Common myeloid progenitor, CD34-positive (primary cell): ENCODE measurements around the gene USP34.

Source experiments
- CTCF ChIA-PET: fragments of 350-600 bp; sonication (Branson Sonifier 250); formaldehyde crosslinking; loops from one replicate; lab custom pipeline; 2021; ENCODE audit warnings: antibody characterized with exemption; lab: Charles Lee
- POLR2A ChIA-PET: fragments of 350-600 bp; sonication (Branson Sonifier 250); formaldehyde crosslinking; loops from one replicate; lab custom pipeline; 2021; ENCODE audit warnings: antibody characterized with exemption; lab: Charles Lee
- DNase-seq, 3 donors: peaks; one replicate each; pipeline versions ENCODE4 v3.0.0 to v3.0.0-alpha.2; 2013
- H3K27ac ChIP-seq, 2 experiments: 1 replicate in 1 of 2; 2 replicates in 1 of 2; pipeline ENCODE4 v1.7.0; 2013; ENCODE audit warnings: inconsistent platforms in 2 of 2, low read length in 2 of 2, mild to moderate bottlenecking in 2 of 2, low read depth in 1 of 2, moderate library complexity in 1 of 2; ENCODE audit not compliant: severe bottlenecking in 2 of 2, insufficient read depth in 1 of 2, poor library complexity in 1 of 2
- H3K27me3 ChIP-seq, 5 experiments: replicated peaks in 2 of 5; 1 replicate in 3 of 5; 2 replicates in 2 of 5; pipeline versions ENCODE4 v1.6.1 to v1.7.0; 2013; ENCODE audit warnings: low read length in 4 of 5, mild to moderate bottlenecking in 2 of 5, moderate library complexity in 2 of 5, inconsistent platforms in 1 of 5; ENCODE audit not compliant: insufficient read depth in 5 of 5, control insufficient read depth in 4 of 5
- H3K36me3 ChIP-seq, 4 experiments: 1 replicate in 2 of 4; 2 replicates in 2 of 4; pipeline versions ENCODE4 v1.6.1 to v1.7.0; 2013; ENCODE audit warnings: low read length in 3 of 4, control low read depth in 1 of 4, mild to moderate bottlenecking in 1 of 4; ENCODE audit not compliant: control insufficient read depth in 4 of 4, insufficient read depth in 4 of 4
- H3K4me1 ChIP-seq, 4 experiments: 1 replicate in 3 of 4; 2 replicates in 1 of 4; pipeline versions ENCODE4 v1.6.1 to v1.7.1; 2013; ENCODE audit warnings: low read length in 3 of 4, mild to moderate bottlenecking in 3 of 4, control low read depth in 1 of 4, inconsistent platforms in 1 of 4, moderate library complexity in 1 of 4; ENCODE audit not compliant: control insufficient read depth in 4 of 4, insufficient read depth in 4 of 4; ENCODE audit errors: control extremely low read depth in 1 of 4
- H3K4me3 ChIP-seq, 7 experiments: 1 replicate in 4 of 7; 2 replicates in 3 of 7; pipeline versions ENCODE4 v1.5.1 to v1.7.0; 2013; ENCODE audit warnings: mild to moderate bottlenecking in 7 of 7, low read length in 6 of 7, moderate library complexity in 6 of 7, inconsistent platforms in 2 of 7, low read depth in 2 of 7, control low read depth in 1 of 7; ENCODE audit not compliant: insufficient read depth in 4 of 7, control insufficient read depth in 1 of 7; ENCODE audit errors: extremely low read depth in 1 of 7
- H3K9me3 ChIP-seq, 5 experiments: 1 replicate in 4 of 5; 2 replicates in 1 of 5; pipeline versions ENCODE4 v1.6.1 to v1.7.1; 2013; ENCODE audit warnings: low read length in 4 of 5, mild to moderate bottlenecking in 2 of 5, inconsistent platforms in 1 of 5, low read depth in 1 of 5, moderate library complexity in 1 of 5; ENCODE audit not compliant: control insufficient read depth in 4 of 5, insufficient read depth in 2 of 5; ENCODE audit errors: control extremely low read depth in 1 of 5
- WGBS: methylation state at CpG from one replicate; pipeline ENCODE4 v1.1.5; 2013; ENCODE audit not compliant: insufficient coverage; 5-methylcytosine and 5-hydroxymethylcytosine counted together

Gene USP34

DNA sequence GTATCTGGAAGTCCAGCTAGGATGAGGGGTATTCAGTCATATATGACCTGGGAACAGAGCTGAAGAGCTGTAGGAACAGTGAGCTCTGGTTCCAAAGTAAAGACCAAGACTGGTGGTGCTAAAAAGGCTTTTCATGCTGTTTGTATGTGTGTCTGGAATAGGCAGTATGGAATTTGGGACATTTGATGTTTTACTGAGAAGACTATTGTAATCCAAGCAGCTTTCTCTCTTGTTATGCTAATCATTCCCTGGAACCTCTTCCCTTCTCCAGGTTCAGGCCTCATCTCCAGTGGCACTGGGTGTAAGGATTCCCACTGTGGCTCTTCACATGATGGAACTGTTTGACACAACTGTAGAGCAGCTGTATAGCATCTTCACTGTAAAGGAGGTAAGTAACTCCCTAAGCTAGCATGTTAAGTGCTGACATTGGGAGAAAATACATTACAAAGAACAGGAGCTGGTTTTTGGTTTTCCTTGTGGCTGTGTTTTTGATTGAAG, 285.6 kb downstream of the USP34 start:
- no peak overlapping the region for H3K4me3 ChIP-seq
- H3K27ac ChIP-seq, result no peak overlapping the region
- peaks cover 0 to 10% (median 5%) of the 10 kb centered on the region in 4 experiments for H3K4me1 ChIP-seq
- DNase-seq, result no peak
- CTCF ChIA-PET, result no interaction called here
- no peaks in the 10 kb centered on the region for H3K9me3 ChIP-seq
- peaks cover 41 to 94% (median 70%) of the 10 kb centered on the region in 4 experiments for H3K36me3 ChIP-seq
- POLR2A ChIA-PET, result interaction anchor here (0.5 kb wide), 1 partner anchor 260 kb away, joined by 3 read pairs; no protein-coding TSS in a partner anchor
- no peaks in the 10 kb centered on the region for H3K27me3 ChIP-seq

DNA sequence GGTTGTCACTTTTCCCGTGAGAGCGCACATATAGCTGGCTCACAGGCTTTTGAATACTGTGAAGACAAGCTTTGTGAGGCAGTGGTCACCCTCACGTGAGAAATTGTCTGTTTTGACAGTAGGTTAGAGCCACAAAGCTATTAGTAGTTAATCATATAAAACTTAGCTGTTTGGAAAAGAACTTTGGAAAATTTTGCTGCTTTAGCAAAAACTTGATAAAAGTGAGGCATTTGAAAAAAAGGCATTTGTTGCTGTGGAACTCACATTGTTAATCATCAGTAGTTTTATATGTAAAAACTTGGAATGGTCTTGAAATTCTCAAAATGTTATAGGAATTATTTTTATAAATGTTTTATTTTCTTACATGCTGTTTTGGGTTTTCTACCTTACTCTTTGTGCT, 286.6 kb downstream of the USP34 start:
- H3K9me3 ChIP-seq, result no peaks in the 10 kb centered on the region
- H3K27ac ChIP-seq, result no peak overlapping the region
- POLR2A ChIA-PET, result no interaction called here
- whole genome bisulfite sequencing, result 100% methylated on average over 1 of the region's 3 CpGs
- peaks cover 0 to 18% (median 12%) of the 10 kb centered on the region in 4 experiments for H3K4me1 ChIP-seq
- no peak for DNase-seq
- H3K27me3 ChIP-seq, result no peaks in the 10 kb centered on the region
- H3K36me3 ChIP-seq, result peaks cover 41 to 94% (median 71%) of the 10 kb centered on the region in 4 experiments
- CTCF ChIA-PET, result no interaction called here
- no peak overlapping the region for H3K4me3 ChIP-seq

DNA sequence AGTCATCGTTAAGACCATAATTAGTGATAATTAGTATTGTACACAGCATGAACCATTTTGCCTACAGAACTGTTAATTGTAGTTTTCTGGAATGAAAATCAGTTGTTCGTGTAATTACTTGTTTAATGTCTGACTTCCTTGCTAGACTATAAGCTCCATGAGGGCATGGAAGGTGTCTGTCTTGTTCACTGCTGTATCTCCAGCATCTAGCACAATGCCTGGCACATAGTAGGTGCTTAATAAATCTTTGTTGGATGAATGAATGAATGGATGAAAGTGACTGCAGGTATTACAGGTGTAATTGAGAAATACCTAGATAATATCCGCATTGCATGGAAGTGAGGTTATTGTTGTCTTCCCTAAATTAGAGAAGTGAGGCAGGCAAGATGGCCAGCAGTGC, 287.1 kb downstream of the USP34 start:
- WGBS, result 86% methylated on average over 1 of the region's 3 CpGs
- no peaks in the 10 kb centered on the region for H3K9me3 ChIP-seq
- no peak overlapping the region for H3K4me3 ChIP-seq
- H3K27me3 ChIP-seq, result no peaks in the 10 kb centered on the region
- peaks cover 0 to 22% (median 16%) of the 10 kb centered on the region in 4 experiments for H3K4me1 ChIP-seq
- POLR2A ChIA-PET, result no interaction called here
- no peak for DNase-seq
- CTCF ChIA-PET, result no interaction called here
- H3K27ac ChIP-seq, result no peak overlapping the region
- peaks cover 41 to 95% (median 70%) of the 10 kb centered on the region in 4 experiments for H3K36me3 ChIP-seq

DNA sequence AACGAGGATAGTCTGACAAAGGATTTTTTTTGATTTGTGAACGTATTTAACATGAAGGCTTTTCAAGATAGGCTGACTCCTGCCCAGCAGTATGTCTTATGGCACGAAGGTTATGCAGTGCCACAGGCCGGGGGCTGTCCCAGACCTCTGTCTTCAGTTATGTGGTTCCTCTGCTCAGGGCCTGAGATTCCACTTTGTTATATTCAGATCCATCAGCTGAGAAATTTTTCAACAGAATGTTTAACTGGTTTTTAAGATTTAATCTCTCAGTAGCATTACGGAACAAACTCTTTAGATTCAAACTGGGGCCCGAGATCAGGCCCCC, 288.9 kb downstream of the USP34 start:
- ChIA-PET POLR2A (no interaction called here), CTCF (no interaction called here)
- Histone ChIP-seq H3K36me3 (peaks cover 34 to 79% (median 57%) of the 10 kb centered on the region in 4 experiments), H3K4me3 (no peak overlapping the region), H3K27ac (peak overlapping the region in 1 of 2 experiments; percentile 17), H3K4me1 (peaks cover 0 to 34% (median 26%) of the 10 kb centered on the region in 4 experiments), H3K9me3 (no peaks in the 10 kb centered on the region), H3K27me3 (no peaks in the 10 kb centered on the region)
- 94% methylated on average over 6 of the region's 6 CpGs for WGBS
- no peak for DNase-seq

DNA sequence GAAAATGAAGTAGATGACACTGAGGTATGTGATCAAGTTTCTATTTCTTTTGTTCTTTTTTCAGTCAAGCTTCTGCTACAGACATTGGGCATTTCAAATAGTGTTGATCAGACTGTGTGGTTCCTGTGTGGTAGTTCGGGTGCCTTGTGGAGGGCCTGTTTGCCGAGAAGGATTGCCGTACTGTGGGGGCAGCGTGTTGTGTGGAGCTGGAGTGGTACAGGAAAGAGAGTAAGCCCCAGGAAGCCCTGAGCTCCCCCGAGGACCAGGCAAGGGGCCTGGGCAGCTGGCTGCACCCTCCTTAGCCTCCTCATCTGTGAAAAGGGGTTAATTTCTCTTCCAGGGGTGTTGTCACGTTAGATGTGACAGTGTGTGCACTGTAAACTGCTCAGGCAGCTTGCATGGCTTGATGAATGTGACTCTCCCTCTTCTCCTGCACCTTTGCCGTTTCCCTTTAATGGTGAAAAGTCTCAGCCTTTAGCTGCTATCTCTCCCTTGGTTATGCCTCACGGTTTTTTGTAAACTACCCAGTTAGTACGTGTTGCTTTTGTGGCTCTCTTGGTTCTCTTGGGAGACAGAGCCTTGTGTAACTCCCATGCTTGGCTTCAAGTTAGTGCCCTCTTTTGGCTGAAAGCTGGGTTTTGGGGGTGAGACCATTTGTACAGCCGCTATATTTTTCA, 289.4 kb downstream of the USP34 start:
- POLR2A ChIA-PET, result no interaction called here
- CTCF ChIA-PET, result no interaction called here

DNA sequence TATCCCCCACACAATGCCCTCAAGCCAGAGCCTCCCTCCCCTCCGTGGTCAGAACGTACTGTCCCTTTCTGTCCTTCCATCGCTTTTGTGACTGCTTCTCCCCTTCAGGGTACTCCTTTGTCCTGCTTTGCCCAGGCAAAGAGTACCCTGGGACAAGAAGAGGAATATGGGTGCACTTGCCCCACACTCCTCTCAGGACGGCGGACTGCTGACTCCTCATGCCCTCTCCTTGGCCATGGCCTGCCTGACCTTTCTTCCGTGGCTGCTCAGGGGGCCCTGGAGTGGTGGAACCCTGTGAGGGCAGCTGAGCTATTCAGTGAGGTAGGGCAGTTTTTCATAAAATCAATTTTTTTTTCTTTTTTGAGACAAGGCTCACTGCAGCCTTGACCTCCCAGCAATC, 290.2 kb downstream of the USP34 start:
- DNase-seq, result no peak
- peaks cover 0 to 43% (median 34%) of the 10 kb centered on the region in 4 experiments for H3K4me1 ChIP-seq
- ChIA-PET POLR2A (no interaction called here), CTCF (no interaction called here)
- H3K27ac ChIP-seq, result no peak overlapping the region
- no peak overlapping the region for H3K4me3 ChIP-seq
- 100% methylated on average over 3 of the region's 6 CpGs for WGBS
- H3K36me3 ChIP-seq, result peaks cover 25 to 66% (median 50%) of the 10 kb centered on the region in 4 experiments
- H3K9me3 ChIP-seq, result no peaks in the 10 kb centered on the region
- no peaks in the 10 kb centered on the region for H3K27me3 ChIP-seq

More for the DNA sequence above, 289.4 kb downstream of the USP34 start:
- WGBS, result 99% methylated on average over 8 of the region's 10 CpGs
- Histone ChIP-seq H3K27ac (peak overlapping the region in 1 of 2 experiments; percentile 16), H3K4me3 (no peak overlapping the region), H3K4me1 (peaks cover 0 to 38% (median 30%) of the 10 kb centered on the region in 4 experiments), H3K27me3 (no peaks in the 10 kb centered on the region), H3K9me3 (no peaks in the 10 kb centered on the region), H3K36me3 (peaks cover 31 to 74% (median 54%) of the 10 kb centered on the region in 4 experiments)
- no peak for DNase-seq
